Measurements from ENCODE around the gene TCFL5.

DNA sequence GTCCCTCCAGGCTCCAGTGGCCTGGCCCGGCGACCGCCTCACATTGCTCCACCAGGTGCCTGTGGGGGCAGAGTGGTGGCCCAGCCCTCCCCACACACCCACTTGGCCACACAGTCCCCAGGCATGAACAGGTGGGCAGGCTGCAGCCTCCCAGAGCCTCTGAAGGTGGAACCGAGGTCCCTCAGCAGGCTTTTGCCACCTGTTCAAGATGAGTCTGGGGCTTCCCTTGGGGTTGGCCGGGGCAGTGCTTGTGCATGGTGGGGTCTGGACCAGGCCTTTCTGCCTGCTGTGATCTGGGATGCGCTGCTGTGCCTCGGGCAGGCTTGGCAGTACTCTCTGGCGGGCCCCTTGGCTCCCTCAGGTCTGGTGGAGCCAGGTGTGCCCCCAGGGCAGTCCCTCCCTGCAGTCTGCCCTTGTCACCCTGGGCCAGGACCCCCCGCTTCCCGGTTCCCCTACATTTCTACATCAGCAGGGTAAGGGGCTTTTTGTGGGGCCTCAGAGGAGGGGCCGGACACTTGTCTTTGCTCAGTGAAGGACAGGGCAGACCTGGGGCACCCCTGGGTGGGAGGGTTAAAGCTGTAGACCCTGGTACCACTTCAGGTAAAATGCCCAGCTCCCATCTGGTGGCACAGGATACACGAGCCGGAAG lies 47.4 kb downstream of the TCFL5 start:
- TF ChIP-seq, protein P1, sequence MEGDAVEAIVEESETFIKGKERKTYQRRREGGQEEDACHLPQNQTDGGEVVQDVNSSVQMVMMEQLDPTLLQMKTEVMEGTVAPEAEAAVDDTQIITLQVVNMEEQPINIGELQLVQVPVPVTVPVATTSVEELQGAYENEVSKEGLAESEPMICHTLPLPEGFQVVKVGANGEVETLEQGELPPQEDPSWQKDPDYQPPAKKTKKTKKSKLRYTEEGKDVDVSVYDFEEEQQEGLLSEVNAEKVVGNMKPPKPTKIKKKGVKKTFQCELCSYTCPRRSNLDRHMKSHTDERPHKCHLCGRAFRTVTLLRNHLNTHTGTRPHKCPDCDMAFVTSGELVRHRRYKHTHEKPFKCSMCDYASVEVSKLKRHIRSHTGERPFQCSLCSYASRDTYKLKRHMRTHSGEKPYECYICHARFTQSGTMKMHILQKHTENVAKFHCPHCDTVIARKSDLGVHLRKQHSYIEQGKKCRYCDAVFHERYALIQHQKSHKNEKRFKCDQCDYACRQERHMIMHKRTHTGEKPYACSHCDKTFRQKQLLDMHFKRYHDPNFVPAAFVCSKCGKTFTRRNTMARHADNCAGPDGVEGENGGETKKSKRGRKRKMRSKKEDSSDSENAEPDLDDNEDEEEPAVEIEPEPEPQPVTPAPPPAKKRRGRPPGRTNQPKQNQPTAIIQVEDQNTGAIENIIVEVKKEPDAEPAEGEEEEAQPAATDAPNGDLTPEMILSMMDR (IDR thresholded peaks at IDR 0.05) = no peak
- no peak for TF ChIP-seq POLR2A (IDR thresholded peaks at IDR 0.05)
